Neural progenitor cell (in vitro differentiated cells): ENCODE results near the gene TRIO.

ENCODE experiments used
- CTCF ChIP-seq: fragments of 200-600 bp; sonication (generic); IDR thresholded peaks from 2 replicates; pipeline ENCODE4 v1.5.1; 2017; ENCODE audit warnings: antibody characterized with exemption, mild to moderate bottlenecking
- EZH2 ChIP-seq: fragments of 200-600 bp; sonication (generic); IDR thresholded peaks from 2 replicates; pipeline ENCODE4 v1.6.1; 2017; ENCODE audit warnings: antibody characterized with exemption, mild to moderate bottlenecking, moderate library complexity

DNA sequence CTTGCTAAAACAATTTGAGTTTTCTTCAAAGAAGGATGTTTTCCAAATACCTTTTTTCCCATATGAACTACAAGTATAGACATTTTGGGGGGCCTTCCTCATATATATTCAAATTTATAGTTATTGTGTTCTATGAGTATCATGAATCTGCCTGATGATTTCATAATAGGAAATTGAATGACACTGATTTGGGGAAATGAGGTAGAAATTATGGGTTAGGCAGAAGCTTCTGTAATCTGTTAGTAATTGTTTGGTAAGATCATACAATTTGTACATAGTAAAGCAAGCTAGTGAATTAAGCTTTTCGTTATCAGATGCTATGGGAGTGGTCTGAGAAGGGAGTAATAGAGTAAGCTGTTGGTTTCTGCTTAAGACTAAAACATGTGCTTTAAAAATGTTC is 98.0 kb downstream of the TRIO start:
- TF ChIP-seq CTCF: no peak
- no peak for TF ChIP-seq EZH2
